A673 (cell line): ENCODE measurements around the gene MINK1.
"Not testable (repeated sequence)": the region's sequence is repeated elsewhere in the genome, so short reads cannot be mapped to it uniquely, and the experiment has no call there.

Source experiments
- EZH2 ChIP-seq: fragments of 200-600 bp; sonication (generic); IDR thresholded peaks from 2 replicates; pipeline ENCODE4 v1.6.1; 2017; ENCODE audit warnings: borderline replicate concordance, low read depth, mild to moderate bottlenecking, mixed read lengths, antibody characterized with exemption, low read length; ENCODE audit not compliant: poor library complexity, severe bottlenecking
- TF ChIP-seq, protein P1 (sequence below): fragments of 300-800, 200-600 bp; sonication (generic); conservative IDR thresholded peaks from 2 replicates; pipeline ENCODE4 v1.5.1; 2017; ENCODE audit warnings: low read depth, mild to moderate bottlenecking, antibody characterized with exemption, low read length, moderate library complexity, mixed read lengths

DNA sequence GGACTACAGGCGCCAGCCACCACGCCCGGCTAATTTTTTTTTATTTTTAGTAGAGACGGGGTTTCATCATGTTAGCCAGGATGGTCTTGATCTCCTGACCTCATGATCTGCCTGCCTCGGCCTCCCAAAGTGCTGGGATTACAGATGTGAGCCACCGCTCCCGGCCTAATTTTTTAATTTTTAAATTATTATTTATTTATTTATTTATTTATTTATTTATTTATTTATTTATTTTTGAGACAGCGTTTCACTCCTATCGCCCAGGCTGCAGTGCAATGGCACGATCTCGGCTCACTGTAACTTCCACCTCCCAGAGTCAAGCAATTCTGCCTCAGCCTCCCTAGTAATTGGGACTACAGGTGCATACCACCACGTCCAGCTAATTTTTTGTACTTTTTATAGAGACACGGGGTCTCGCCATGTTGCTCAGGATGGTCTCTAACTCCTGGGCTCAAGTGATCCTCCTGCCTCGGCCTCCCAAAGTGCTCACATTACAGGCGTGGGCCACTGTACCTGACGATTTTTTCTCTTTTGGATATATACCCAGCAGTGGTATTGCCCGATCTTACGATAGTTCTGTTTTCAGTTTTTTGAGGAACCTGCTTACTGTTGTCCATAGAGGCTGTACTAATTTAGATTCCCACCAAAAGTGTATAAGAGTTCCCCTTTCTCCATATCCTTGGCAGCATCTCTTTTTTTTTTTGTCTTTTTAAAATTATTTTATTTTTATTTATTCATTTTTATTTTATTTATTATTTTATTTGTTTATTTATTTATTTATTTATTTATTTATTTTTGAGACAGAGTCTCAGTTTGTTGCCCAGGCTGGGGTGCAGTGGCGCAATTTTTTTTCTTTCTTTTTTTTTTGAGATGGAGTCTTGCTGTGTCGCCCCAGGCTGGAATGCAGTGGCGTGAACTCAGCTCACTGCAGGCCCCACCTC, 36.2 kb downstream of the MINK1 start:
- TF ChIP-seq, protein P1, sequence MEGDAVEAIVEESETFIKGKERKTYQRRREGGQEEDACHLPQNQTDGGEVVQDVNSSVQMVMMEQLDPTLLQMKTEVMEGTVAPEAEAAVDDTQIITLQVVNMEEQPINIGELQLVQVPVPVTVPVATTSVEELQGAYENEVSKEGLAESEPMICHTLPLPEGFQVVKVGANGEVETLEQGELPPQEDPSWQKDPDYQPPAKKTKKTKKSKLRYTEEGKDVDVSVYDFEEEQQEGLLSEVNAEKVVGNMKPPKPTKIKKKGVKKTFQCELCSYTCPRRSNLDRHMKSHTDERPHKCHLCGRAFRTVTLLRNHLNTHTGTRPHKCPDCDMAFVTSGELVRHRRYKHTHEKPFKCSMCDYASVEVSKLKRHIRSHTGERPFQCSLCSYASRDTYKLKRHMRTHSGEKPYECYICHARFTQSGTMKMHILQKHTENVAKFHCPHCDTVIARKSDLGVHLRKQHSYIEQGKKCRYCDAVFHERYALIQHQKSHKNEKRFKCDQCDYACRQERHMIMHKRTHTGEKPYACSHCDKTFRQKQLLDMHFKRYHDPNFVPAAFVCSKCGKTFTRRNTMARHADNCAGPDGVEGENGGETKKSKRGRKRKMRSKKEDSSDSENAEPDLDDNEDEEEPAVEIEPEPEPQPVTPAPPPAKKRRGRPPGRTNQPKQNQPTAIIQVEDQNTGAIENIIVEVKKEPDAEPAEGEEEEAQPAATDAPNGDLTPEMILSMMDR, result not testable (repeated sequence)
- TF ChIP-seq EZH2, result not testable (repeated sequence)
